CMK (cell line): Measurements from ENCODE around the gene EHD4.
A peak's percentile ranks its signal among the peaks of the same experiment; 100 is the strongest.

Source experiments
- DNase-seq: peaks from one replicate; pipeline ENCODE4 v3.0.0-alpha.2; 2010; ENCODE audit warnings: low read depth

EHD4 gene

DNA sequence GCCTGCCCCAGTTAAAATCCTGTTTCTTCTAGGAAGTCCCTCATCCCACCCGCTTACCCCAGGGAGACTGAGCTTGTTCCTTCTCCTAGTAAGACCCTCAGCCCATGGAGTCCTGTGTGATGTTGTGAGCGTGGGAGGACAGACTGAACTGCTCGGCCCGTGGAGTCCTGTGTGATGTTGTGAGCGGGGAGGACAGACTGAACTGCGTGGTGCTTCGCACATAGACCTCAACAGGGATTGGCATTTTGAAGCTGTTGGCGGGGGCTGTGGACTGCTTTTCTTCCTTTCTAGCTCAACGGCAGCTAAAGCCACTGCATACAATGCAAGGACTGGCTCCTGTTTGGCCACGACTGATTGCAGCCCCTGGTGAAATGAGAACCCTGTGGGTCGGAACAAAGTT lies 76.9 kb downstream of the EHD4 start:
- DNase-seq: no peak

DNA sequence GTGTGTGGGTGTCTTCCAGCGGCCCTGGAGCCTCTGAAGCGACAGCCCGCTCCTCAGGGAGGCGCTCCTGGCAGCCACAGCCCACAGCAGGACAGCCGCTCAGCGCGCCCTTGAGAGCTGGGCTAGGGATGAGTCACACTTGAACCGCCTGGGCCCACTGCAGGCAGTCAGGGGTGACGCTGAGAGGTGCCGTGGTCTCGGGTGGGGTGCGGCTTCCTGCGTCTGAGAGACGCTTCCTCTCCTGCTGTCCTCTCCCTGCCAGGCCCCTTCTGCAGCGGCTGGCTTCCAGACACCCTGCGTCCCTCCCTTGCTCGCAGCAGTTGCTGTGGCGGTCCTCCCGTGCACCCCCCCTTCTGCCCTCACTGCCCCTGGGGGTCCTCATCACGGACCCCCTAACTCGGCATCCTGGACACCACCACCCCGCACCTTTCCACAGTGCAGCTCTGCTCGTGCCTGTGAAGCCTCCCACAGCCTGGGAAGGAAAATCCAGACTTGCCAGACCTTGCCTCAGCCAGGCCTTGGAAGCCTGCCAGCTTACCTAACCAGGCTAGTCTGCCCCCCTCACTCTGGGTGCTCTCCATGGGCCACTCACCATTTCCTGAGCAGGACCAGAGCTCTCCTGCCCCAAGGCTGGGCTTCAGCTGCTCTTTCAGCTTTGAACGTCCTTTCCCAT lies 77.4 kb downstream of the EHD4 start:
- DNase-seq: peak; percentile 47

DNA sequence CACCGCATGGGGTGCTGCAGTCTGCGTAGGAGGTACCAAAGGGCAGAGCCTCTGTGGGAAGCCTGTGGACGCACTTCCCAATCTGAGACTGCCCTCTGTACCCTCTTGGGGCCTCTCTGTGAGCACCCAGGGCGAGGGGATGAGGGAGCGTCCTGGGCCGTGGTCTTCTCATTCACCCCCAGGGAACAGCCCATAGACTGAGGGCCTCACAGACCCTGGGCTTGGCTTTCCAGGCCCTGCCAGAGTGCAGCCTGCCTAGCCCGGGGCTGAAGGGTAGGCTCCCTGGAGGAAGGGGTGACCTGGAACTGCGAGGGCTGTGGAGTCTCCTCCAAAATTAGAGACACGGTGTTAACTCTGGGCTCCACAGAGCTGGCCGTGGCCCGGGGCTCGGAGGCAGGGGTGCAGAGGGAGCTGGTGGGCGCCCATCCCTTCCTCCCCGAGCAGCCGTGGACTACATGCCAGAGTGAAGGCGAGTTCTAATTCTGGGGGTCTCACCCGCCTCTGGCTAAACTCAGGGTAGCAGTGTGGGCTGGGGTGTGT lies 78.0 kb downstream of the EHD4 start:
- DNase-seq: no peak

DNA sequence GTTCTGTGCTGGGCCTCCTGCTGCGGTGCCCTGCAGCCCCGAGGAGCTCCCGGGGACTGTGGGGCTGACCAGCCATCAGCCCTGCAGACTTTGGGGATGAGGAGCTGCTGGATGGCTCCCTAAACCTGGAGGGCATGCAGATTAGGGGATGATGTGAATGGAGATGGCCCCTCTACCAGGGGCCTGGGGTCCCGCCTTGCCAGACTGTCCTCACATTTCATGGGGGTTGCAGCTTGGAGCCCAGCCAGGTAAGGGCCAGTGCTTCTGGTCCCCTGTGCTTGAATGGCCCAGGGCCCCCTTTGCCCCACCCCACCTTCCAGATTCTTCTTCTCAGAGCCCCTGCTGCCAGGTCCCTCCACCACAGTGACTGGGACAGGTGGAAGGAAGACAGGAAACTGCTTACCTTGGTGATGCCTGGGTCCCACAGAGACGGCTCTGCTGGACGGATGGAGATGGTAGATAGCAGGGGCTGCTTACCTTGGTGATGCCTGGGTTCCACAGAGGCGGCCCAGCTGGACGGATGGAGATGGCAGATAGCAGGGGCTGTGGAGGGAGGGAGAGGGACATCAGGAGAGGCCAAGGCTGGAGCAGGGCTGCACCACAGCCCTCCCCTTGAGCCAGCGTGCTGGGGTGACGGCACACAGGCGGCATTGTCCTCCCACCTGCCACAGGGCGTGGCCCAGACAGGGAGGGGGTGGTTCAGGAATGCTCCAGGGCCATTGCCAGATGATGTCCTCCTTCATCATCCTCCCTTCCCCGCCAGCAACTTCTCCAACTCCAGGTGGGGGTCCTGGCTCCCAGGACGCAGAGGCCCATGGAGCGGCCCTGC lies 78.7 kb downstream of the EHD4 start, which contains the start of gene SPTBN5:
Gene SPTBN5 (minus strand): TSS at position 632 of the 829 bp plus-strand sequence. CDS start 556 bp downstream, at position 76.
- no peak for DNase-seq

DNA sequence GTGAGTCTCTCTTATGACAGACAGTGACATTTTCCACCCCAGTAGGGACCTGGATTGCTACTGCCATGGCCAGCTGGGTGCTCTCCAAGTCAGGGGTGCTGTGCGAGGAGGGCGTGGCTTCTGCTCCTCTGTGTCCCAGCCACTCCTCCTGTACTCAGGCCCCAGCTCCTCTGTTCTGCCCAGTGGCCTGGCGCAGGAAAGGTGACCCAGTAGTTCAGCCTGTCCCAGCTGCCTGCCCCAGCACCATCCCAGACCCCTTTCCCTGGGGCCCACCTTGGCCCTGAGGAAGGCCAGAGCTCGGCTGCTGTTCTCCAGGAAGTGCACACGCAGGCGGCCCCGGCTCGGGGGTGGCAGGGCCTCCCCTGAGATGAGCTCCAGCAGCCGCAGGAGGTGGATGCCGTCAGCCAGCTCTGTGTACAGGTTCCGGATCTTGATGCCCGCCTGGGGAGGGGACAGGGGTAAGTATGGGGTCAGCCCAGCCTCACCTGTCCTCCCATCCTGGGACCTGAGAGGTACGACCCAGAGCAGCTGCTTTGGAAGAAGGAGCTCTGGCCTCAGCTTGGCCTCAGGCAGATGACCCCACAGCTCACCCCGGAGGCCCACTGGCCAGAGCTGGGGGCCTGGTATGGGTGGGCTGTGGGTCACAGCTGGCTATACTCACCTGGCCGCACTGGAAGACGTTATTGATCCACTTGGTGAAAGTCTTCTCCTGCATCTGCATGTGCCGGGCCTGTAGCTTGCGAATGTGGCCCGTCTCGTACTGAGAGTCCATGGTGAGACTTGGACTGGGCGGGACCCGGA lies 79.5 kb downstream of the EHD4 start:
- no peak for DNase-seq

DNA sequence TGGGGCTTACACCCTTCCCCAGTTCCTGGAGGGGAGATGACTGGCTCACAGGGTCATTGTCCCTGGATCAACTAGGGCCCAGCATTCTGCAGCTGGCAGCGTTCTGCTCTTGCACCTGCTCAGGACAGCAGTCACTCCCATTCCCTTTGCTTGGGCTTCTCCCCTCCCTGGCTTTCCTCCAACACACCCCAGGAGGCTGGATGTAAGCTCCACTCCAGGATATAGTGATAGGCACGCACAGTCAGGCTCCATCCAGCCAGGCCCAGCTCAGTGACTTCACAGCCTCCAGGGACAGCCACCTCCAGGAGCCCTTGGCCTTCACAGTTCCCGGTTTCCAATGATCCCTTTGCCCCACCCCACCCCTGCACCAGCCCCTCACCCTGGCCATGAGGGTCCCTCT lies 80.4 kb downstream of the EHD4 start:
- DNase-seq: no peak

DNA sequence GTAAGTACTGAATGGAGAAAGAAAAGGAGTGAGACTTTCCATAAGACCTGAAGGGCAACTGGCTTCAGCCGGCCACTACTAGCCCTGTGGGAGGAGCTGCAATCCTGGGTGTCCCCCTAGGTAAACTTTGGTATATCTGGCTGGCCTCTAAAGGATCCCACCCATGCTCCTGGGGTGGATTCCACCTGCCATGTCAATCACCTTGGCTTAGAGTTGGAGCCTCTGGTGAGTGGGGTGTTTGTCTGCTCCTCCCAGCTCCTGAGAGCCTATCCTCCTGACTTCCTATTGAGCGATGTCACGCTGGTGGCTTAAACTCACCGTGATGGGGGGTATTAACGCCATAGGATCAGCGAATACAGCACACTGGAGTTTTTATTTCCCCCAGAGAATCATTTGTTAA lies 81.1 kb downstream of the EHD4 start:
- no peak for DNase-seq

DNA sequence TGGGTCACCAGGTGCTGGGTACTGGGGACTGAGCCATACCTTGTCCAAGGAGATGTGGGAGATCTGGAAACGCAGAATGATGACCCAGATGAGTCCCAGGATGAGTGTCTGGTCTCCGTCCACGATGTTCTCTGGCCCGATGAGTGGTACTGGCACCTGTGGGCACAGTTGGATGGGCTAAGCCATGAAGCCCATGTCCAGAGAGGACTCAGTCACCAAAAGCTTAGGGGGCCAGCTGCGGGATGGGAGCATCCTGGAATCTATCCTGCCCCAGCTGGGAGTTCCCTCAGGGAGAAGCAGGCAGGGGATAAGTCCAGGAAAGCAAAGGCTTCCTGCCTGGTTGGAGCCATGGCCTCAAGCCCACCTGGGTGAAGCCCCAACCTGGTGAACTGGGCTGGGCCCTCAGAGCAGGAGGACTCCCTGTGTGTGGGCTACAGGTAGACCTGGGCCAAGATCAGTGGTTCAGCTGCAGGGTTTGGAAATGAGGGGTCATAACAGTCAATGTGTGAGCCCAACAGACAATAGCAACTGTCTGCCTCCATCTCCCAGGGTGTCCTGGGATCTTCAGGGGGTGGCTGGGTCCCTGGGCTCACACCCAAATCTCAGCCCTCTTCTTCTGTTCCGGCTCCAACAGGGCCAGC lies 82.2 kb downstream of the EHD4 start:
- DNase-seq: no peak

DNA sequence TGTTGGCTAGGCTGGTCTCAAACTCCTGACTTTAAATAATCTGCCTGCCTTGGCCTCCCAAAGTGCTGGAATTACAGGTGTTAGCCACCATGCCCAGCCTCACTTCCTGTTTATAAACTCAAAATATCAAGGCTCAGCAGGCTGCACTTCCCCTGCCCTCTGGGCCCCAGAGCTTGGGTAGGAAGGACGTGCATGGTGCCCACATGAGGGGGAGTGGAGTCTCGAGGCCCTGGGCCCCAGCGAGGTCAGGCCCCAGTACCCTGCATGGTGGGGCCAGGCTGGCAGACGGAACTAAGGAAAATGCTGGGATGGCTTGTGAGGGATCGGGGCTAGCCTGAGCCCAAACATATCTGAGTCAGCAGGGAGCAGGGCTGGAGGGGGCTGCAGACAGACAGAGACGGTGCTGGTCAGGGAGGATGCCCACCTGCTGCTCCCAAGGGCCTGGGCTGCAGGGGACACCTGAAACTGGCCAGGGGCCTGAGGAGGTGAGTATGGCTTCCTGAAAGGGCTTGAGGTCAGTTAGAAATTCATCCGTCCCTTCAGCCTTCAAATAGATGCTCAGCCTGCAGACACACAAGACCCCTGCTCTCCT lies 83.6 kb downstream of the EHD4 start:
- DNase-seq: no peak

DNA sequence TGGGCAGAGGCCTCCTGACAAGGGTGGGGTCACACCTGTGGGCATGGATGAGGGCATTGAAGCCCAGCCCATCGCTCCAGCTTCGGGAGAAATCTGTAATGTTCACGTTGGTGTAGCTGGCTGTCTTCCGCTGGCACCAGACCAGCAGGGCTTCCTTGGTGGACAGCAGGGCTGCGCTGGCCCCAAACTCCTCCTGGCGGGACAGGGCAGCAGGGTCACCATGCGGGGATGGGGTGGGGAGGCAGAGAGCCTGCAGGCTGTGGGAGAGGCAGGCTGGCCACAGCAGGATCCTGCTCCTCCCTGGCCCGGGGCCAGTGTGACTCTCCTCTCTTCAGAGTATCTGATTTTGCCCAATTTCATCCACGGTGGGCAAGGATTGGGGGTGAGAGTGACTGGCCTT lies 84.5 kb downstream of the EHD4 start:
- DNase-seq: no peak

DNA sequence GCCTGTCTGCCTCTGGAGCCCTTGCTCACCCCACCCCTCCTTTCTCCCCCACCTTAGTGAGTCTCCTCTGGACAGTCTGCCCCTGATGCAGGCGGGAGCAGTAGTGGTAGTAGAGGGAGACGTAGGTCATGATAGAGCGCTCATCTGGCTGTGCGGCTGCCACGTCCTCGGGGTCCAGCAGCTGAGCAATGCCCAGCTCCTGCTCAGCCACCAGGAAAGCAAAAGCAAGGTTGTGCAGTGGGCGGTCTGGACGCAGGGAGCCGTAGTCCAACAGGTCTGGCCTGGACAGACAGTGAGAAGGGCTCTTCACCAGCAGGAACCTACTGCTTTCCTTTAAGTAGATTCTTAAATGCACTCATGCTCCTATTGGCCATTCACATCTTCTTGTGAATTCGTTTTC lies 85.2 kb downstream of the EHD4 start:
- no peak for DNase-seq

DNA sequence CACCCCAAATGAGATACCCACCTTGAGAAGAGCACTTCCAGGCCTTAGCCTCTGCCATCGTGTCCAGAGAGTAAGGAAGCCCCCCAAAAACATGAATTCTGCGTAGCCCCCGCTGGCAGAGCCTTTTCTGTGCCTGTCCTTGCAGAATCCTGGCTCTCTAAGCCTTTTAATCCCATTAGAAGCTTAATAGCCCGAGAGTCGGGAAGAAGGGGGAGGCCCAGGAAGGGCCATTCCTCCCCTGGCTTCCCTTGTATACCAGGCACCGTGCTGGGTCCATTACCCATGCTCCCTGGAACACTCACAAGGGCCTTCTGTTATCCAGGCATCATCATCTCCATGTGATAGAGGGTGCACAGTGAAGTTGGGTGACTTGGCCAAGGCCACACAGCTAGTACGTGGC lies 85.6 kb downstream of the EHD4 start:
- no peak for DNase-seq

DNA sequence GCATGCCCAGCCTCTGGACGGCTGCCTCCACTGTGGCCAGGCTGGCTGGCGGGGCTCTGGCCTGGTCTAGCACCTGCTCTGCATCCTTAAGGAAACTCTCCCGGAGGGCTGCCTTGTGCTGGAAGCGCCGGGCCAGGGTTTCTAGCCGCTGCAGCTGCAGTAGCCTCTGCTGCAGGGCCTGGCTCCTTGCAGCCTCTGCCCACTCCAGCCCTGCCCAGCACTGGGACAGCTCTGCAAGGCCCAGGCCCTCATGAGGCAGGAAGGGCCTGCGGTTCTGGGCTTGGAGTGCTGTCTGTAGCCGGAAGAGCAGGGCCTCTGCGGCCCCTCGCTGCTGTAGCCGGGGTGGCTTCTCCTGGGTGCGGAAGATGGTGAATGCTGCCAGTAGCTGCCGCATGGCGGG lies 86.5 kb downstream of the EHD4 start:
- no peak for DNase-seq

DNA sequence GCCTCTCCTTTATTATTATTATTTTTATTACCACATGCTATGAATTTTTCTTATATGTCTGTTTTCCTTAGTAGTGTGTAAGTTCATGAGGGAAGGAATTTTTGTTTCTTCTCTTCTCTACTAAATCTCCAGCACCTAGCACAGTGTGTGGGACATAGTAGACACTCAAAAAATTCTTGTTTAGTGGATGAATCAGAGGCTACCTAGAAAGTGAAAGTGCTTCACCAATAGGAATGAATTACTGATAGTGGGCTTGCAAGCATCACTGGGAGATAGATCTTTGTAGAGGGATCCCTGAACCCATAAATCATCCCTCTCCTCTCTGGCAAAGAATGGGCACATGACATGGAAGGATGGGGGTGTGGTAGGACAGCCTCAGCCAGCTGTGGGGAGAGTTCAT lies 87.0 kb downstream of the EHD4 start:
- DNase-seq: no peak

DNA sequence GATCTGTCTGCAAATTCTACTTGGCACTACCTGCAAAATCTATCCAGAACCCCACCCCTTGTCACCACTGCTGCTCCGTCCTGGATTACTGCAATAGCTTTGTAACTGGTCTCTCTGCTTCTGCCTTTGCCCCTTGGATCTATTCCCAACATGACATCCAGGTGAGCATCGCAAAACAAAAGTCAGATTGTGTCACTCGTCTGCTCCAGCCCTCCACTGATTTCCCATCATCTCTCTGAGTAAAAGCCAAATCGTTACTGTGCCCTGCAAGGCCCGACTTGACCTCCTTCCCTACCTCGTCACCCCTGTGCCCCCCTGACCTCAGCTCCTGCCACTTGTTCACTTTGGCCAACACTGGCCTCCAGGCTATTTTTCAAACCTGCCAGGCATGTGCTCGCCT lies 87.9 kb downstream of the EHD4 start:
- no peak for DNase-seq

DNA sequence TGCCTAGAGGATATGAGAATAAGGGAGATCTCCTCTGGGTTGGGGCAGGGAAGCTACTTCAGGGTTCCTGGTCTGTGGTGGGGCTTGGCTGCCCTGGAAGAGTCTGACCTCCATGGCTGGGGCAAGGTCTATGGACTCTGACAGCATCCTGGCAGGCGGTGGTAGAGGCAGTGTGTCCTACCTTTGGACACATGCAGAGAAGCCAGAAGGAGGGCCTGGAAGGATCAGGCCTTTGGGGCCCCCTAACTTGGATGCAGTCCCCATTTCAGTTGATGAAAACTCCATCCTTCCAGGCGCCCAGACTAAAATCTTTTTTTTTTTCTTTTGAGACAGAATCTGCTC lies 88.9 kb downstream of the EHD4 start:
- DNase-seq: no peak

DNA sequence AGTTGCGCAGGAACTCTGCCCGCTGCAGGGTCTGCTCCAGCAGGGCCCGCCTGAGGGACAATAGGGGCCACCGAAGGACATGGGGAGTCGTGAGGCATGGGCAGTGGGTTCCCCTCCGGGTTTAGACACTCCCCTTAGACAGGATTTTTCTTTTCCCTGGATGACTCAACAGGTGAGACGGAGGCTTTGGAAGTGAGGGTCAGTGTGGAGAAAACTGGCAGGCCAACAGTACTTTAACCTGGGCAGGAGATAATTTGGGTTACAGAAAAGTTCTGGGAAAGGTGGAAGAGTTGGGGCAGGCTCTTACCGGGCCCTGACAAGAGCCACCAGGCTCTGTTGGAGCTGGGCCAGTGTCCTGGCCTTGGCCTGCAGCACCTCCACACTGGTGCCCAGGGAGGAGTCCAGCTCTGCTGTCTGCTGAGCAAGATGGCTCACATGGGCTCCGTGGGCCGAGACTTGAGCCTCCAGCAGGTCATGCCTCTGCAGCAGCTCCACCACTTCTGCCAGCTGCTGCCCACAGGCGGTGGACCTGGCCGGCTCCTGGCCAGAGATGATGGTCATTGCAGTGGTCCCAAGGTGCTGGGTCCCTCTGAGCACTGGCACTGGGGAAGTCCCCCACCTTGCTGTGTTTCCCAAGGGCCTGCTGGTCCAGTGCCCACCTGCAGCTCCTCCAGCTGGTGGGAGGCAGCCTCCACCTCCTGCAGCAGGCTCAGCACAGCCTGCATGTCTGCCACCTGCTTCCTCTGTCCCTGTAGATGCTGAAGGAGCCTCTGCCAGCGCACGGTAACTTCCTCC lies 89.5 kb downstream of the EHD4 start:
- no peak for DNase-seq

DNA sequence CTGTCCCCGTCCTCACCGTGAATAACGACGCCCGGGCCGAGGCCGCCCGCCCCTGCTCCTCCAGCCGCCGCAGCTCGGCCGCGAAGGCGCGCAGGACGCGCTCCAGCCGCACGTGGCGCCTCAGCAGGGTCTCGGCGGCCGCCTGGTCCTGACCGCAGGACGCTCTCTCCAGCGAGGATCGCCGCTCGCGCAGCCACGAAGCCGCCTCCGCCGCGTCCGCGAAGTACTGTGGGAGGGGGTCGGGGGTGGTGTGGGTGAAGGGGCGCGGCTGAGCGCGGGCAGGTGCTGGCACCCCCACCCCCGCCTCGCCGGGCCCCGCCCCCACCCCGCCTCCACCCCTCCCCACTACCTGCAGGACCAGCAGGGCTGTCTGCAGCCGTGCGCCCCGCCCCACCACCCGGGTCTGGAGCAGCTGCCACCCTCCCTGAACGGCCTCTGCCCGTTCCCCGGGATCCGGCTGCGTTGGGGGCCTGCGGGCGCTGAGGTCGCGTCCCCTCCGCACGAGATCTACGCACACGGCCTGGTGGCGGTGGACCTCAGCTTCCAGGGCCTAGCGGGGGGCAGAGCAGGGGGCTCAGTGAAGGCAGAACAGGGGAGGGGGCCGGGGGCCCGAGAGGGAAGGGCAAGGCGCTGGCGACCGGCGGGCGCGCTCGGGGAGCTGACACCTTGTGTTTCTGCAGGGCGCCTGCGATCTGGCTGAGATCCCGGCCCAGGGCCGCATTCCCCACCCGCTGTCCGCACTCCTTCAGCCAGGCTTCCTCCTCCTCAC lies 90.3 kb downstream of the EHD4 start:
- DNase-seq: no peak

DNA sequence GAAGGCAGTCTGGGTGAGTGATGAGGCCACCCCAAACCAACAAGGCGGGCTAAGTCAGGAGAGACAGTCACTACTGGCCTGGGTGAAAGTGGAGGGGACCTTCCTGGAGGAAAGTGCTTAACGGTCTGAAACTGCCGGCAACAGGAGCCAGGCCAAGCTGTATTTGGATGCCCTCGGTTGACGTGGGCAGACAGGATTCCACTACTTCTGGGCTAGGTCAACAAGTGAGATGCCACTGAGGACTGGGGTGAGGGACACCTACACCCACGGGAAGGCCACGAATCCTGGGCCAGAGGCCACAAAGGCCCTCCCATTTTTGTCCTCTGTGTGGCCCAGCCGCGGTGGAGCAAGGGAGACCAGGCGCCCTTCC lies 90.8 kb downstream of the EHD4 start:
- no peak for DNase-seq

DNA sequence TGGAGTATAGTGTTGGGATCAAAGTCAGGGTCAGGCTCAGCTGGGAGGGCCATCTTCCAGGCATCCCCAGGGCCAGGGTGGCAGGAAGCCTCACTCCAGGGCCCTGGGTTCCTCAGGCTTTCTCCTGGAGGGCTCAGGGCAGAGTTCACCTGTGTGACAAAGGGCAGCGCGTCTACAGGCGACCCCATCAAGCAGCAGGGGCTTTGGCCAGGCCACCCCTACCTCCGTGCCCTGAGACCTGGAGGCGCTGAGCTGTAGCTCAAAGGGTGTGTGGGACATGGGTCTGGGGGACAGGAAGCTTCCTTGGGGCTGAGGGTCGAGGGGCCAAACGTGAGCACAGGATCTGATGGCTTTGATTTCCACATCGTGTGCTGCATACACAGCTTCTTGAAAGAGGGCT lies 91.3 kb downstream of the EHD4 start:
- no peak for DNase-seq
